HUES64 (cell line): ENCODE measurements around the gene IRAK2.

Experiments
- H3K27ac ChIP-seq: 2 replicates; pipeline ENCODE4 v1.7.0; 2013; ENCODE audit warnings: low read depth, low read length, inconsistent platforms
- H3K27me3 ChIP-seq: 2 replicates; pipeline ENCODE4 v1.6.1; 2013; ENCODE audit warnings: mild to moderate bottlenecking, low read length; ENCODE audit not compliant: insufficient read depth
- H3K36me3 ChIP-seq: 2 replicates; pipeline ENCODE4 v1.6.1; 2013; ENCODE audit warnings: mild to moderate bottlenecking, low read length; ENCODE audit not compliant: insufficient read depth
- H3K4me1 ChIP-seq: 2 replicates; pipeline ENCODE4 v1.6.1; 2013; ENCODE audit warnings: mild to moderate bottlenecking, low read length, moderate library complexity; ENCODE audit not compliant: insufficient read depth
- H3K4me3 ChIP-seq: 2 replicates; pipeline ENCODE4 v1.5.1; 2013; ENCODE audit warnings: mild to moderate bottlenecking, low read length, moderate library complexity
- H3K9ac ChIP-seq: 2 replicates; pipeline ENCODE4 v1.6.1; 2013; ENCODE audit warnings: mild to moderate bottlenecking, low read depth, low read length
- H3K9me3 ChIP-seq: 2 replicates; pipeline ENCODE4 v1.6.1; 2013; ENCODE audit warnings: low read depth, low read length; ENCODE audit not compliant: insufficient read depth
- WGBS: fragments of 150-250, 120-280 bp; methylation state at CpG from one replicate; pipeline ENCODE4 v1.1.7; 2013; ENCODE audit warnings: missing lambda C conversion rate; 5-methylcytosine and 5-hydroxymethylcytosine counted together

The IRAK2 gene

DNA sequence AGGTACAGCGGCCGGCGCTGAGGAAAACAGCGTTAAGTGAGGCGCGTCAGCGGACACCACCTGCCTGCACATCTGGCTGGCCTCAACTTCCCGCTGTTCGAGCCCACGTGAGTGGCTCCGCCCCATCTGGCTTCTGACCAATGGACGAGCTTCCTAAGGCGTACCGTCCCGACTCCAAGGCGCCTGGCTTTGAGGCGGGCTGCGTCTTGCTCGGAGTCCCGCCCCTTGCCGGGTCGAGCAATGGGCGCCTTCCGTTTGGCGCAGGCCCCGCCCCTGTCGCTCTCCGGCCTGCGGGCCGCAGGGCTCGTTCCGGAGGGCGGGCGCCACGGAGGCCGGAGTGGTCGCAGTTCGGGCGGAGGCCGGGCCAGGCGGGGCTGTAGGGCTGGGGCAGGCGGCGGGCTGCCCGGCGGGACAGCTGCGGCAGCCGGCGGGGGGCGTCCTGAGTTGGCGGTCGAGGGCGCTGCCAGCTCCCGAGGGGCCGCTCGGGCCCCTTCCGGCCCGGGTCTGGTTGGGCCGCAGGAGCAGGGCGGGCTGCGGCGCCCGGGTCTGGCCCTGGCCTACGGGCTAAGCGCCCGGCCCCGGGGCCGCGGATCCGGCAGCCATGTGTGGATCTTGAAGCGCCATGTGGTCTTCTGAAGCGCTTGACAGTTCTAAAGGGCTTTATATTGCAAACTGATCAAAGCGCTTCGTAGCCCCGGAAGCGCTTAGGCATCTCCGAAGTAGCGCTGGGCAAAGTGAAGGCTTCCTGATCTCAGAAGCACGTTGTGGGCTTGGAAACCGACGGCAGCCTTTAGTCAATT, 83.7 kb downstream of the IRAK2 start, which contains the start of gene TATDN2:
Gene TATDN2, plus strand, starts transcription at position 276 of the 800 bp plus-strand sequence. CDS start 742 bp downstream, outside the sequence.
- Histone ChIP-seq H3K27ac (peak within 1 kb of the TSS; percentile 70; the same call in 1 of the 2 replicates), H3K36me3 (peaks cover 10% of the 10 kb centered on the region), H3K9ac (peak within 1 kb of the TSS; percentile 80), H3K4me1 (peaks cover 13% of the 10 kb centered on the region), H3K4me3 (peak within 1 kb of the TSS; percentile 84), H3K9me3 (peaks cover 23% of the 10 kb centered on the region), H3K27me3 (no peaks in the 10 kb centered on the region)
- under 1% methylated on average over 80 of the region's 80 CpGs for WGBS

DNA sequence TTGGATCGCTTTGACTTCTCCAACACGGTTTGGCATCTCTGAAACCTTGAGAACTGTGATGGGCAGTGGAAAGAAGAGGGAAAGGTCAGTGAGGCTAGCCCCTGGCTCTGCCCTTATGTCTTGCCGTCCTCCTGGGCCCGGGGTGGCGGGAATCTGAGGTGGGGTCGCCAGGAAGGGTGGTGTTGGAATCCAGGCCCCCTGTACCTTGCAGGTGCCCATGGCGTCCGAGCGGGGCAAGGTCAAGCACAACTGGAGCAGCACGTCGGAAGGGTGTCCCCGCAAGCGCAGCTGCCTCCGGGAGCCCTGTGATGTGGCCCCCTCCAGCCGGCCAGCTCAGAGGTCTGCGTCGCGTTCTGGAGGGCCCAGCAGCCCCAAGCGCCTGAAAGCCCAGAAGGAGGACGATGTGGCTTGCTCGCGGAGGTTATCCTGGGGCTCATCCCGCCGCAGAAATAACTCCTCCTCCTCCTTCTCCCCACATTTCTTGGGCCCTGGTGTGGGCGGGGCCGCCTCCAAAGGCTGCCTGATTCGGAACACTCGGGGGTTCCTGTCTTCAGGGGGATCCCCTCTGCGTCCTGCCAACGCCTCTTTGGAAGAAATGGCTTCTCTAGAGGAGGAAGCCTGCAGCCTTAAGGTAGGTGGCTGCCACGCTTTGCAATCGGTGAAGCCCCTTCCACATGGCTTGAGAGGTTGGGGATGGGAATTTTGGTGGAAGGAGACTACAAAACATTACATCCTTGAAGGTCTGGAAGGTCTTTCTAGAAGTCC, 84.4 kb downstream of the IRAK2 start:
- Histone ChIP-seq H3K9ac (peak overlapping the region; percentile 80), H3K4me3 (peak overlapping the region; percentile 84), H3K27ac (peak overlapping the region; percentile 70; the same call in 1 of the 2 replicates), H3K4me1 (peaks cover 13% of the 10 kb centered on the region), H3K36me3 (peaks cover 12% of the 10 kb centered on the region), H3K27me3 (no peaks in the 10 kb centered on the region), H3K9me3 (peaks cover 20% of the 10 kb centered on the region)
- 3% methylated on average over 32 of the region's 32 CpGs for WGBS

DNA sequence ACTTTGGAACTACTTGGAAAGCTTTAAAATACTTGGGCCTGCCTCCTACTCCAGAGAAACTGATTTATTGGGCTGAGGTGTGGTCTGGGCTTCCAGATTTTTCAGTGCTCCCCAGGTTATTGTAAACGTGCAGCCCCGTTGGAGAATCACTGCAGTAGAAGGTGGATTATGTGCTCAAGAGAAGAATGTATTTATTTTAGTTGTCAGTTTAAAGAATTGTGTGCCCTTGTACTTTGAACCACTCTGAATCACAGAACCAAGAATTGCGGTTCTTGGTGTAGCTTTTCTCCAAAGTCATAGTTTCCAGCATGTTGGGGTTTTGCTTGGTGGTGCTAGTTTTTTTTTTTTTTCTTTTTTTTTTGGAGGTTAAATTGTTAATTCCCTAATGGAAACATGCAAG, 85.1 kb downstream of the IRAK2 start:
- H3K4me1 ChIP-seq = peaks cover 13% of the 10 kb centered on the region

DNA sequence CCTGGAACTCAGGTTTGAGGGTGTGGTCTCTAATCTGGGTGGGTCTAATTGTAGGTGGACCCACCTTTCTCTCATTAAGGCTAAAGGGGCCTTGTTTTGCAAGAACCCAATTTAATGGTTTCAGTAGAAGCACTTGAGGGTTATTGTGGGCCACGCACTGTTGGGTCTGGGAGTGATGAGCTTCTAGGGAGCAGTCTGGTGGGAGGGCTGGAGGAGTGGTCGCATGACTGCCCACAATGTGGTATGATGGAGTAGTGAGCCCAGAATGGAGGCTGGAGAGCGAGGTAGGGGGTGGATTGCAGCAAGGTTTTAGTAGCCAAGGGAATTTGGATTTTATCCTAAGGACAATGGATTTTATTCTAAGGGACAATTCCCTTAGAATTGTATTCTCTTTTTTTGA, 86.3 kb downstream of the IRAK2 start:
- no peak overlapping the region for H3K27ac ChIP-seq
- peak overlapping the region; percentile 84; the same call in 1 of the 2 replicates for H3K4me3 ChIP-seq
- peaks cover 22% of the 10 kb centered on the region for H3K36me3 ChIP-seq
- peaks cover 13% of the 10 kb centered on the region for H3K4me1 ChIP-seq
- WGBS = 87% methylated on average over 3 of the region's 3 CpGs
- H3K9me3 ChIP-seq = peaks cover 3% of the 10 kb centered on the region
- H3K9ac ChIP-seq = no peak overlapping the region
- no peaks in the 10 kb centered on the region for H3K27me3 ChIP-seq

More for the DNA sequence above, 85.1 kb downstream of the IRAK2 start:
- Histone ChIP-seq H3K4me3 (peak overlapping the region; percentile 84), H3K27me3 (no peaks in the 10 kb centered on the region), H3K36me3 (peaks cover 12% of the 10 kb centered on the region), H3K9me3 (peaks cover 15% of the 10 kb centered on the region), H3K27ac (no peak overlapping the region), H3K9ac (peak overlapping the region; percentile 80)
- 50% methylated on average over 3 of the region's 3 CpGs for WGBS

DNA sequence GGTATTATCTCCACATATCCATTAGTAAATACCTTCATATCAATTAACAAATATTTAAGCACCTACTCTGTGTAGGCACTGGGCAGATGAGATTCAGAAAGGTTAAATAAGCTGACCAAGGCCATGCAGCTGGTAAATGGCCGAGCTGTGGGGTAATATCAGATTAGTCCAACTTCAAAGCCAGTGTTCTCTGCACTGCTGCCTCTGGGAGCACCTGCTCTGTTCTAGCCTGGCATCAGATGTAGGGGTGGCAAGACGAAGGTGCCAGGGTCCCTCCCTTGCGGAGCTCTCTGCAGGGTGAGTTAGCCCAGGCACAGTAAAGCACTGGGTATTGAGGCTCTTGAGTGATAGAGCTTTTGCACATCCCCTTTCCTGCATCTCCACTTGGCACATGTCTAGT, 89.0 kb downstream of the IRAK2 start:
- no peak overlapping the region for H3K9ac ChIP-seq
- no peak overlapping the region for H3K27ac ChIP-seq
- H3K27me3 ChIP-seq = no peaks in the 10 kb centered on the region
- H3K9me3 ChIP-seq = no peaks in the 10 kb centered on the region
- peaks cover 32% of the 10 kb centered on the region for H3K36me3 ChIP-seq
- no peak overlapping the region for H3K4me3 ChIP-seq
- peaks cover 13% of the 10 kb centered on the region for H3K4me1 ChIP-seq
- WGBS = 89% methylated on average over 3 of the region's 3 CpGs

DNA sequence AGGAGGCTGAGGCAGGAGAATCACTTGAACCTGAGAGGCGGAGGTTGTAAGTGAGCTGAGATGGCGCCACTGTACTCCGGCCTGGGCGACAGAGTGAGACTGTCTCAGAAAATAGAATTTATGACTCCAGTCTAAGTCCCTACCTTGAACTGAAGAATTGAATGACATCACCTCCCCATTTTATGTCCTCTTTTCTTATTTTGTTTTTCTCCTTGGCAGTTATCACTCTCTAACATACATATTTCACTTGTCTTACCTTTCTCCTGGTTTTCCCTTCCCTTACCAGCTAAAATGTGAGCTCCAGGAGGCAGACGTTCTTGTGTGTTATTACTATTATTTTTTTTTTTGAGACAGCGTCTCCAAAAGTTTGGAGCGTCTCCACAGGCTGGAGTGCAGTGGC, 91.1 kb downstream of the IRAK2 start:
- H3K4me1 ChIP-seq = 0 out of 2 replicates have a peak, but pooled peaks cover 3% of the 10 kb centered on the region
- no peaks in the 10 kb centered on the region for H3K27me3 ChIP-seq
- no peak overlapping the region for H3K4me3 ChIP-seq
- WGBS = 88% methylated on average over 7 of the region's 7 CpGs
- H3K9me3 ChIP-seq = no peaks in the 10 kb centered on the region
- peaks cover 49% of the 10 kb centered on the region for H3K36me3 ChIP-seq
- H3K9ac ChIP-seq = no peak overlapping the region
- no peak overlapping the region for H3K27ac ChIP-seq

DNA sequence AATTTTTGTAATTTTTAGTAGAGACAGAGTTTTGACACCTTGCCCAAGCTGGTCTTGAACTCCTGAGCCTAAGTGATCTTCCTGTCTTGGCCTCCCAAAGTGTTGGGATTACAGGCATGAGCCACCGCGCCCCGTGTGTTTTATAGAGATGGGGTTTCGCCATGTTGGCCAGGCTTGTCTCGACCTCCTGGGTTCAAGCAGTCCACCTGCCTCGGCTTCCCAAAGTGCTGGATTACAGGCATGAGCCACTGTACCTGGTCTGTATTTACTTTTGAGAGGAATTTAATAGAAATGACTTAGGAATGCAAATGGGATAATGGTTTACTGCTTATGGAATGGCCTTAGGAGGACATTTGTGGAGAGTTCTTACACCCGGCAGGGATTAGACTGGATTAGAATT, 94.3 kb downstream of the IRAK2 start:
- no peak overlapping the region for H3K9ac ChIP-seq
- no peaks in the 10 kb centered on the region for H3K27me3 ChIP-seq
- WGBS = 96% methylated on average over 7 of the region's 7 CpGs
- no peak overlapping the region for H3K27ac ChIP-seq
- H3K9me3 ChIP-seq = no peaks in the 10 kb centered on the region
- no peak overlapping the region for H3K4me3 ChIP-seq
- H3K36me3 ChIP-seq = peaks cover 49% of the 10 kb centered on the region
- peaks cover 8% of the 10 kb centered on the region for H3K4me1 ChIP-seq

DNA sequence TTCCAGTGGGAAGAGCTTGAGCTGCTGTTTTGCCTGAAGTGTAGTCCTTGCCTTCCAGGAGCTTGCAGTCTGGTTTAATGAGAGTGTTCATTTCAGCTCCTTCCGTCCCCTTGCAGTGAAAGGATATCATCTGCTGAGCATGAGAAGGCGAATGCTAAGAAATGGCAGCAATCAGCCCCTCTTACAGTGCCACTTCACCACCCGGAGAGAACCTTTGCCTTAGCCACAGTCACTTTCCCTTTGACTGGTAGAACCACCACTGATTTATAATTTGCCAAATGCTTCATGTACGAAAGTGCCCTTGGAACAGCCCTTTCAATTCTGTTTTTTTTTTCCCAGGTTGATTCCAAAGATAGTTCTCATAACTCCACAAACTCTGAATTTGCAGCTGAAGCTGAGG, 95.1 kb downstream of the IRAK2 start:
- 91% methylated on average over 4 of the region's 4 CpGs for WGBS
- Histone ChIP-seq H3K27me3 (no peaks in the 10 kb centered on the region), H3K9ac (no peak overlapping the region), H3K27ac (no peak overlapping the region), H3K9me3 (no peaks in the 10 kb centered on the region), H3K4me3 (no peak overlapping the region), H3K36me3 (peaks cover 49% of the 10 kb centered on the region), H3K4me1 (peaks cover 10% of the 10 kb centered on the region)

DNA sequence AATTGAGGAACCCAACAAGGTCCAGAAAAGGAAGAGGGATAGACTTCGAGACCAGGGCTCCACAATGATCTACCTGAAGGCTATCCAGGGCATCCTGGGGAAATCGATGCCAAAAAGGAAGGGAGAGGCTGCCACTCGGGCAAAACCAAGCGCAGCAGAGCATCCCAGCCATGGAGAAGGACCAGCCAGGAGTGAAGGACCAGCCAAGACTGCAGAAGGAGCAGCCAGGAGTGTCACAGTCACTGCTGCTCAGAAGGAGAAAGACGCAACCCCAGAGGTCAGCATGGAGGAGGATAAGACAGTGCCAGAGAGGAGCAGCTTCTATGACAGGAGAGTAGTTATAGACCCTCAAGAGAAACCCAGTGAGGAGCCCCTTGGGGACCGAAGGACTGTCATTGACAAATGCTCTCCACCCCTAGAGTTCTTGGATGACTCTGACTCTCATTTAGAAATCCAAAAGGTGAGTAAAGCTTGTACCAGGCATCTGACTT, 95.5 kb downstream of the IRAK2 start:
- H3K27me3 ChIP-seq = no peaks in the 10 kb centered on the region
- H3K9me3 ChIP-seq = no peaks in the 10 kb centered on the region
- WGBS = 96% methylated on average over 6 of the region's 6 CpGs
- peaks cover 10% of the 10 kb centered on the region for H3K4me1 ChIP-seq
- peaks cover 46% of the 10 kb centered on the region for H3K36me3 ChIP-seq
- H3K4me3 ChIP-seq = no peak overlapping the region
- H3K27ac ChIP-seq = no peak overlapping the region
- no peak overlapping the region for H3K9ac ChIP-seq

DNA sequence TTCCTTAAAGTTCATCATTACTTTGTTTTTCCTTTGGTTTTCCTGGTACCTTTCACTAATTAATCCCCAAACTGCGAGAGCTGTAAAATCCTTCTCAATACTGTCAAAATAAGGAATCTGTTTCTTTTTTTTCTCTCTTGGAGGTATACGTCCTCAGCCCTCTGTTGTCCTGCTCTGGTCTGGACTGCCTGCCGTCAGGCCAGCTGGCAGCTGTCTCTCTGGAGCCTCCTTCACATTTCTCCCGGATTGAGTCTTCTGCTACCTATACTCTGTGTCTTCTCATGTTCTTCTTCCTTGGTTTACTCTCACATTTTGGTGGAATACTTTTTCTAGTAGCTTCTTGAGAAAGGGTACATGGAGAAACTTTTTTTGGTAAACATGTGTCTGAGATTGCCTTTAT, 97.3 kb downstream of the IRAK2 start:
- H3K4me3 ChIP-seq = no peak overlapping the region
- no peak overlapping the region for H3K9ac ChIP-seq
- H3K36me3 ChIP-seq = peaks cover 43% of the 10 kb centered on the region
- no peak overlapping the region for H3K27ac ChIP-seq
- WGBS = 94% methylated on average over 4 of the region's 4 CpGs
- no peaks in the 10 kb centered on the region for H3K27me3 ChIP-seq
- H3K4me1 ChIP-seq = peaks cover 10% of the 10 kb centered on the region
- no peaks in the 10 kb centered on the region for H3K9me3 ChIP-seq
